ENCODE results near the gene LHPP. TPM values are rescaled to one million over a fixed set of nuclear protein-coding genes. Genes with fewer than 3 reads are reported as not detected.

Gene LHPP
- total RNA-seq, 4 donors from 2014 or later: 20.3 to 116 (median 22.4) TPM

DNA sequence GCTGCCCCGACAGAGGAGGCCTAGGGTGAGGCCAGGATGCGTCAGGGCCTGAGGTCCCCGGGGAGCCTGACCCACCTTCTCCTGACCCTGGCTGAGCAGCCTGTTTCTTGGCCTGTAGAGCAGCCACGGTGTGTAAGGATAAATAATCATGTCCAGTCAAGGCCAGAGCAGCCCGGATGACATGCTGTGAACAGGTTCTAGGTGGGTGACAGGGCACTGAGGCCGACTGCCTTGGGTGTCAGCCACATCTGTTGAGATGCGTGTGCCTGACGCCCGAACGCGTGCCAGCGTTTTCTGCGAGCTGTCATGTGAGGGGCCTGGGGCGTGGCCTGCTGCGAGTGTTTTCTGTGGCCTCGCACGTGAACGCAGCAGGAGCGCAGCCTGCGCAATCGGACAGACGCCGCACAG lies 164.2 kb downstream of the LHPP start:
- in situ Hi-C loops (cut with MboI; ENCODE audit: low pct_ligation_motif_present in 1 of 4, low pct_unique_long_range_greater_than_20kb in 1 of 4, low sequenced_read_pairs in 3 of 4): loop anchor here in 1 of 4 donors (25.0 kb wide), 1 partner anchor 111 kb away; the partner anchor contains the start of gene FAM53B

DNA sequence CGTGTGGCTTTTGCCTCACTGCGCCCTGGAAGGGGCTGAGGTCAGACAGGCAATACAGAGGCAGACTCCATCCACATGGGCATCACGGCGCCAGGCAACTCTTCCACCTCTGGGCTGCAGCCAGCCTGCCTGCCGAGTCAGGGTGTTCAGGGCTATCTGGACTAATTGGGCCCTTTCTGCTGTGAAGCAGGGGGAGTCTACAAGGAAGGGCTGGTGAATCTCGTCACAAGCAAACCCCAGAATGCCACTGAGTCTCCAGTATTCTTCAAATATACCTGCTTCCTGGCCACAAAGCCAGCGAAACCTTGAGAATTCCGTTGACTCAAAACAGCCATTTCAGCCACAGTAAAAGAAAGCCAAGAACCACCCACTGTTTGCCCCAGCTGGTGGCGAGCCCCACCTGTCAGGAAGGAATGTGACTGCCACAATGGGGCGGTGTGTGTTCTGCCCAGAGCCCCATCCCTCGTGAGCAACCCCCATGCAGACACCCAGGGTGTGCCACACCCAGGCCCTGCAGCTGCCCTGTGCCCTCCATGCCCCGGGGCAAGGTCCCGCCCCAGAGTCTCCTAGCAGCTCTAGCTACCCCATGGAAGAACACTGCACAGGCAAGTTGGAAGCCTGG lies 165.2 kb downstream of the LHPP start:
- Histone ChIP-seq H3K27me3 (no peaks in the 10 kb centered on the region), H3K4me1 (peaks cover 25 to 36% (median 30%) of the 10 kb centered on the region in 4 donors), H3K36me3 (no peaks in the 10 kb centered on the region), H3K27ac (peak overlapping the region; percentile 52 to 69 (median 62)), H3K4me3 (no peak overlapping the region), H3K9me3 (no peaks in the 10 kb centered on the region)
- intact Hi-C loops (cut with DNase I; ENCODE audit: low total_unique reads): loop anchor here (10.0 kb wide), 1 partner anchor 92 kb away; no protein-coding TSS in a partner anchor
- TF ChIP-seq POLR2A (IDR thresholded peaks at IDR 0.05): no peak
- TF ChIP-seq POLR2AphosphoS5 (IDR thresholded peaks at IDR 0.05): peak in 2 of 3 donors; percentile 16 to 54
- no peak for TF ChIP-seq EP300 (IDR thresholded peaks at IDR 0.05; ENCODE audit: low read depth)
- TF ChIP-seq, protein P1, sequence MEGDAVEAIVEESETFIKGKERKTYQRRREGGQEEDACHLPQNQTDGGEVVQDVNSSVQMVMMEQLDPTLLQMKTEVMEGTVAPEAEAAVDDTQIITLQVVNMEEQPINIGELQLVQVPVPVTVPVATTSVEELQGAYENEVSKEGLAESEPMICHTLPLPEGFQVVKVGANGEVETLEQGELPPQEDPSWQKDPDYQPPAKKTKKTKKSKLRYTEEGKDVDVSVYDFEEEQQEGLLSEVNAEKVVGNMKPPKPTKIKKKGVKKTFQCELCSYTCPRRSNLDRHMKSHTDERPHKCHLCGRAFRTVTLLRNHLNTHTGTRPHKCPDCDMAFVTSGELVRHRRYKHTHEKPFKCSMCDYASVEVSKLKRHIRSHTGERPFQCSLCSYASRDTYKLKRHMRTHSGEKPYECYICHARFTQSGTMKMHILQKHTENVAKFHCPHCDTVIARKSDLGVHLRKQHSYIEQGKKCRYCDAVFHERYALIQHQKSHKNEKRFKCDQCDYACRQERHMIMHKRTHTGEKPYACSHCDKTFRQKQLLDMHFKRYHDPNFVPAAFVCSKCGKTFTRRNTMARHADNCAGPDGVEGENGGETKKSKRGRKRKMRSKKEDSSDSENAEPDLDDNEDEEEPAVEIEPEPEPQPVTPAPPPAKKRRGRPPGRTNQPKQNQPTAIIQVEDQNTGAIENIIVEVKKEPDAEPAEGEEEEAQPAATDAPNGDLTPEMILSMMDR (IDR thresholded peaks at IDR 0.05): peak in 1 of 5 experiments; percentile 15
- 44% methylated on average over 13 of the region's 13 CpGs; no CpG with 5 or more reads in 1 of the 2 donors for WGBS, 2 donors (ENCODE audit: low coverage in 1 of 2)
- peak; percentile 83 for DNase-seq
- in situ Hi-C loops (cut with MboI; ENCODE audit: low pct_ligation_motif_present in 1 of 4, low pct_unique_long_range_greater_than_20kb in 1 of 4, low sequenced_read_pairs in 3 of 4): loop anchor here in 1 of 4 donors (25.0 kb wide), 1 partner anchor 110 kb away; the partner anchor contains the start of gene FAM53B

More for the DNA sequence above, 164.2 kb downstream of the LHPP start:
- Histone ChIP-seq H3K4me1 (peaks cover 25 to 41% (median 31%) of the 10 kb centered on the region in 4 donors), H3K4me3 (no peak overlapping the region), H3K36me3 (no peaks in the 10 kb centered on the region), H3K27me3 (no peaks in the 10 kb centered on the region), H3K9me3 (no peaks in the 10 kb centered on the region), H3K27ac (no peak overlapping the region)
- no peak for TF ChIP-seq POLR2AphosphoS5 (IDR thresholded peaks at IDR 0.05)
- TF ChIP-seq, protein P1 (IDR thresholded peaks at IDR 0.05): no peak
- TF ChIP-seq EP300 (IDR thresholded peaks at IDR 0.05; ENCODE audit: low read depth): no peak
- TF ChIP-seq POLR2A (IDR thresholded peaks at IDR 0.05): no peak
- DNase-seq: no peak
- intact Hi-C loops (cut with DNase I; ENCODE audit: low total_unique reads): loop anchor here (10.0 kb wide), 1 partner anchor 91 kb away; no protein-coding TSS in a partner anchor
- WGBS, 2 donors (ENCODE audit: low coverage in 1 of 2): 95% methylated on average over 23 of the region's 23 CpGs; no CpG with 5 or more reads in 1 of the 2 donors

DNA sequence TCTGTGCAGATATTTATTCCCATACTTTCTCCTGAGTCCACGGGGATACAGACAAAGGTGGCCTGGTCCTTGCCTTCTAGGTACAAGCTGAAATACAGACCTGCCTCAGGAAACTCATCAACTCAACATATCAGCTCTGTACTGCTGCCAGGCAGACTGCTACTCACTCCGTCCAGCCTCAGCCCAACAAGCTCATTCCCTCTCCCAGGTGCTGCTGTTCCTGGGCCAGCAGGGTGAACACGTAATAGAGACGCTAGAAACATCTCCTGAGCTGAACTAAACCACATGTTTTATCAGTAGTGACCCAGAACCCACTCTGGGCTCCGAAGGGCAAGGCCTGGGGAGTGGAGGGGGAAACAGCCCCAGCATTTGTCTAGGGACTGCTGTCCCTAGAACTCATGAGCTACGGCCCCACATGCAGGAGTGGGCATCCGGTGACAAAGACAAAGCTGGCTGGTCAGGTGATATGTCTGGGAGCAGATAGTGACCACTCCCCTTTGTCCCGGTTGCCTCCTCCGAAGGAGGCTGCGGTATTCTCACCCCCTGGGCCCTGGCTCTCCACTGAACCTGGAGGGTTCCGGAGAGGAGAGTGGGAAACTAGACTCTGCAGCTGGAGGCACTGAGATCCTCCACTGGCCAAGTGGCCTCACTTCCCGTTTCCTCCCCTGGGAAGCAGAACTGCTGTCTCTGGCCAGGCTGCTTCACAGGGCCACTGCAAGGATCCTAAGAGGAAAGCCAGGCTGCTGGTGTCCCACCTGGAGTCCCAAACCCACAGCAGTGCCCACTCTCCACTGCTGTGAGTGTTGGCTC lies 166.4 kb downstream of the LHPP start:
- Histone ChIP-seq H3K36me3 (no peaks in the 10 kb centered on the region), H3K27ac (peak overlapping the region; percentile 52 to 69 (median 62)), H3K27me3 (no peaks in the 10 kb centered on the region), H3K4me3 (no peak overlapping the region), H3K4me1 (peaks cover 25 to 38% (median 30%) of the 10 kb centered on the region in 4 donors), H3K9me3 (no peaks in the 10 kb centered on the region)
- 81% methylated on average over 11 of the region's 12 CpGs; no CpG with 5 or more reads in 1 of the 2 donors for WGBS, 2 donors (ENCODE audit: low coverage in 1 of 2)
- TF ChIP-seq EP300 (IDR thresholded peaks at IDR 0.05; ENCODE audit: low read depth) (no peak), POLR2A (IDR thresholded peaks at IDR 0.05) (no peak)
- TF ChIP-seq, protein P1 (IDR thresholded peaks at IDR 0.05): no peak
- in situ Hi-C loops (cut with MboI; ENCODE audit: low pct_ligation_motif_present in 1 of 4, low pct_unique_long_range_greater_than_20kb in 1 of 4, low sequenced_read_pairs in 3 of 4) (loop anchor here in 1 of 4 donors (25.0 kb wide), 1 partner anchor 109 kb away; the partner anchor contains the start of gene FAM53B), intact Hi-C loops (cut with DNase I; ENCODE audit: low total_unique reads) (loop anchor here (10.0 kb wide), 1 partner anchor 93 kb away; no protein-coding TSS in a partner anchor)
- DNase-seq: no peak

DNA sequence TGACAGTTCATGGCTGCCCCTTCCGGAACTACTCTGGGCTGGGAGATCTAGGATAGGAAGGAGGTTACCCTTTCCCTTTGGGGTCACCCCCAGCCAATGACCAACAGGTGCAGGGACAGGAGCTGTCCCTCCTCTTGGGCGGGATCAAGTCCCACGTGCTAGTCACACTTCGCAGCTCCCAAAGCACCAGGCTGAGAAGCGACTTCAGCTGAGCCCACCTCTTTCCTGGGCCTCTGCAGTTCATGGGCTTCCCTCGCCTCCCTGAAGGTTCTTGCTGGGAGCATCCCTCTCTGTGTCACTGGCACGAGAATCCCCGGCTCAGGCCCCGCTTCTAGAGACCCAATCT lies 167.0 kb downstream of the LHPP start:
- TF ChIP-seq POLR2A (IDR thresholded peaks at IDR 0.05) (no peak), POLR2AphosphoS5 (IDR thresholded peaks at IDR 0.05) (no peak), EP300 (IDR thresholded peaks at IDR 0.05; ENCODE audit: low read depth) (no peak)
- TF ChIP-seq, protein P1 (IDR thresholded peaks at IDR 0.05): no peak
- in situ Hi-C loops (cut with MboI; ENCODE audit: low pct_ligation_motif_present in 1 of 4, low pct_unique_long_range_greater_than_20kb in 1 of 4, low sequenced_read_pairs in 3 of 4) (loop anchor here in 1 of 4 donors (25.0 kb wide), 1 partner anchor 109 kb away; the partner anchor contains the start of gene FAM53B), intact Hi-C loops (cut with DNase I; ENCODE audit: low total_unique reads) (loop anchor here (10.0 kb wide), 1 partner anchor 94 kb away; no protein-coding TSS in a partner anchor)
- Histone ChIP-seq H3K9me3 (no peaks in the 10 kb centered on the region), H3K4me1 (peaks cover 25 to 38% (median 30%) of the 10 kb centered on the region in 4 donors), H3K36me3 (no peaks in the 10 kb centered on the region), H3K27ac (peak overlapping the region in 2 of 4 donors; percentile 55 to 69), H3K27me3 (no peaks in the 10 kb centered on the region), H3K4me3 (no peak overlapping the region)
- DNase-seq: no peak
- WGBS, 2 donors (ENCODE audit: low coverage in 1 of 2): 88 to 89% methylated on average over 3 to 8 of the region's 9 CpGs

Data from transverse colon (tissue), 4 donors.